ENCODE measurements around the gene NEURL3. TPM values are rescaled to one million over a fixed set of nuclear protein-coding genes. Genes with fewer than 3 reads are reported as not detected.
A peak's percentile ranks its signal among the peaks of the same experiment; 100 is the strongest.

Gene NEURL3
- total RNA-seq, 1 donor from 2014 or later: 0.13 TPM

DNA sequence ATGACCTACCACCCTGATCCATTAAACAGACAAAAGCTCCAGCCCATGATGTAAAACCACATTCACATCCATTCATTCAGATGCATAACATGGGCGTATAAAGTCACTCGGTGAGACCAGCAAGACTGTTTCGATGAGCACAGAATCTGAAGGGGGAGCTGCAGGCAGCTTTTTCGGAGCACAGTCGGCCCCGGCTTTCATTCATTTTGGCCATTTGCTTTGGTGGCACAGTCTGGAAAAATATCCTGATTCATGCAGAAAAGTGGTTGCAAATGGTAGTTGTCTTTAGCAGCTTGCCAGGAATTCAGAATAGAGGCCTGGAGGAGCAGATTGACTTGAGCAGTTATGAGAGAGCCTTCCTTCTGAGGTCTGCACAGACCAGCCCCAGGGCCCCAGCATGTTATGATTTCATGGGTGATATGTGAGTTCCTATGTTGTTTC, 42.6 kb upstream of the NEURL3 start:
- peaks cover 6% of the 10 kb centered on the region for H3K9me3 Mint-ChIP-seq
- H3K27ac Mint-ChIP-seq: no peak overlapping the region
- DNase-seq (ENCODE audit: low spot score in 2 of 2, unreplicated experiment in 2 of 2): peak in 1 of 2 experiments; percentile 3
- TF ChIP-seq, protein P1, sequence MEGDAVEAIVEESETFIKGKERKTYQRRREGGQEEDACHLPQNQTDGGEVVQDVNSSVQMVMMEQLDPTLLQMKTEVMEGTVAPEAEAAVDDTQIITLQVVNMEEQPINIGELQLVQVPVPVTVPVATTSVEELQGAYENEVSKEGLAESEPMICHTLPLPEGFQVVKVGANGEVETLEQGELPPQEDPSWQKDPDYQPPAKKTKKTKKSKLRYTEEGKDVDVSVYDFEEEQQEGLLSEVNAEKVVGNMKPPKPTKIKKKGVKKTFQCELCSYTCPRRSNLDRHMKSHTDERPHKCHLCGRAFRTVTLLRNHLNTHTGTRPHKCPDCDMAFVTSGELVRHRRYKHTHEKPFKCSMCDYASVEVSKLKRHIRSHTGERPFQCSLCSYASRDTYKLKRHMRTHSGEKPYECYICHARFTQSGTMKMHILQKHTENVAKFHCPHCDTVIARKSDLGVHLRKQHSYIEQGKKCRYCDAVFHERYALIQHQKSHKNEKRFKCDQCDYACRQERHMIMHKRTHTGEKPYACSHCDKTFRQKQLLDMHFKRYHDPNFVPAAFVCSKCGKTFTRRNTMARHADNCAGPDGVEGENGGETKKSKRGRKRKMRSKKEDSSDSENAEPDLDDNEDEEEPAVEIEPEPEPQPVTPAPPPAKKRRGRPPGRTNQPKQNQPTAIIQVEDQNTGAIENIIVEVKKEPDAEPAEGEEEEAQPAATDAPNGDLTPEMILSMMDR (IDR thresholded peaks at IDR 0.05; ENCODE audit: unreplicated experiment): no peak
- H3K4me1 Mint-ChIP-seq: peaks cover 7% of the 10 kb centered on the region
- no peaks in the 10 kb centered on the region for H3K27me3 Mint-ChIP-seq (ENCODE audit: low read depth)
- peaks cover 2% of the 10 kb centered on the region for H3K36me3 Mint-ChIP-seq
- H3K4me3 Mint-ChIP-seq: no peak overlapping the region

DNA sequence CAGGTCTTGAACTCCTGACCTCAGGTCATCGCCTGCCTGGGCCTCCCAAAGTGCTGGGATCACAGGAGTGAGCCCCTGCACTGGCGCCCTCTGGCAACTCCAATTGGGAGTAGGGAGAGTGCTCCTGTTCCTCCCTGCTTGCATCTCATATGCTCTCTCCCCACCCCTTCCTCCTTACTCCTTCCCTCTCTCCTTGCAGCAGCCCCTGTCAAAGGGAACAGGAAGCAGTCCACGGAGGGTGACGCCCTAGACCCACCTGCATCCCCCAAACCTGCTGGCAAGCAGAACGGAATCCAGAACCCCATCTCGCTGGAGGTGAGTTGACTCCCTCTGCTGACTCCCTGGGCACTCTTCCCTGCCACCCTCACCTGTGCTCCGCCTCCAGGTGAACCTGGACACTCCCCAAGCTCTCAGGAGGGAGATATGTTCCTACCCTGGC, 42.1 kb upstream of the NEURL3 start:
- Mint-ChIP-seq H3K4me1 (peaks cover 7% of the 10 kb centered on the region), H3K27ac (no peak overlapping the region), H3K4me3 (no peak overlapping the region), H3K9me3 (peaks cover 6% of the 10 kb centered on the region), H3K36me3 (peaks cover 2% of the 10 kb centered on the region), H3K27me3 (ENCODE audit: low read depth) (no peaks in the 10 kb centered on the region)
- TF ChIP-seq, protein P1 (IDR thresholded peaks at IDR 0.05; ENCODE audit: unreplicated experiment): no peak
- DNase-seq (ENCODE audit: low spot score in 2 of 2, unreplicated experiment in 2 of 2): no peak

DNA sequence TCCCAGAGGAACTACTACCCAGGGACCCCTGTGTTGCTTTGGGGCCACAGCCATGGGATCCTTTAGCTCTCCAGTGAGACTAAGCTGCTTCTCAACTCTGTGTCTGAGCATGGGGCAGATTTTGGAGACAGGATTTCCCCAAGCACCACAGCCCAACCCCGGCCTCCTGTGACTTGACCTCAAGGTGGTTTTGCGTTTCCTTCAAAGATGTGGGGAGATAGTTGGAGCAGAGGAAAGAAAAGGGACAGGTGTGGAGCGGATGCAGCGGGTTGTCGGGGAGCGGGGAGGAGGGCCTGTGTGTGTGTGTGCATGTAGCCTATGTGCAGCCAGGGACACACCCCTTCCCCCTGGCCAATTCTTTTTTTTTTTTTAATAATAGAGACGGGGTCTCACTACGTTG, 41.6 kb upstream of the NEURL3 start:
- H3K4me3 Mint-ChIP-seq: no peak overlapping the region
- peaks cover 7% of the 10 kb centered on the region for H3K4me1 Mint-ChIP-seq
- no peaks in the 10 kb centered on the region for H3K27me3 Mint-ChIP-seq (ENCODE audit: low read depth)
- H3K36me3 Mint-ChIP-seq: peaks cover 2% of the 10 kb centered on the region
- no peak for DNase-seq (ENCODE audit: low spot score in 2 of 2, unreplicated experiment in 2 of 2)
- no peak overlapping the region for H3K27ac Mint-ChIP-seq
- TF ChIP-seq, protein P1 (IDR thresholded peaks at IDR 0.05; ENCODE audit: unreplicated experiment): no peak
- peaks cover 6% of the 10 kb centered on the region for H3K9me3 Mint-ChIP-seq

DNA sequence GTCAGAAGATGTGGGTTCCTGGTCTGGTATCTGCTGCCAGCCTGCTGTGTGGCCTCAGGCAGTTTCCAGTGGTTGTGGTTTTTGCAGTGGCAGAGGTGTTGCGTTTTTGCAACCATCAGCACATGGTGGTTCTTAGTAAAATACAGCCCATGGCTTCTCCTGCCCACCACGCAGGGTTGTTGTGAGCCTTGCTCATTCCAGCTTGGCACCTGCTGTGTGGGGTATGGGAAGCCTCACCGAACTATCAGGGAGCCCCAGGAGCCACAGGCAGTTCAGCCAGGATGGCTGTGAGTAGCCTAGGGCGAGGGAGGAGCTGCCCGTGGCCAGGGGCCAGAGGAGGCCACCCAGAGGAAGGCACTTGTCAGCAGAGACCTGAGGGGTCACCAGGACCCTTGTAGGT, 41.2 kb upstream of the NEURL3 start:
- Mint-ChIP-seq H3K4me1 (peaks cover 7% of the 10 kb centered on the region), H3K27ac (no peak overlapping the region), H3K4me3 (no peak overlapping the region), H3K36me3 (peaks cover 2% of the 10 kb centered on the region), H3K9me3 (peaks cover 6% of the 10 kb centered on the region), H3K27me3 (ENCODE audit: low read depth) (peaks cover 1% of the 10 kb centered on the region)
- DNase-seq (ENCODE audit: low spot score in 2 of 2, unreplicated experiment in 2 of 2): no peak
- TF ChIP-seq, protein P1 (IDR thresholded peaks at IDR 0.05; ENCODE audit: unreplicated experiment): no peak

DNA sequence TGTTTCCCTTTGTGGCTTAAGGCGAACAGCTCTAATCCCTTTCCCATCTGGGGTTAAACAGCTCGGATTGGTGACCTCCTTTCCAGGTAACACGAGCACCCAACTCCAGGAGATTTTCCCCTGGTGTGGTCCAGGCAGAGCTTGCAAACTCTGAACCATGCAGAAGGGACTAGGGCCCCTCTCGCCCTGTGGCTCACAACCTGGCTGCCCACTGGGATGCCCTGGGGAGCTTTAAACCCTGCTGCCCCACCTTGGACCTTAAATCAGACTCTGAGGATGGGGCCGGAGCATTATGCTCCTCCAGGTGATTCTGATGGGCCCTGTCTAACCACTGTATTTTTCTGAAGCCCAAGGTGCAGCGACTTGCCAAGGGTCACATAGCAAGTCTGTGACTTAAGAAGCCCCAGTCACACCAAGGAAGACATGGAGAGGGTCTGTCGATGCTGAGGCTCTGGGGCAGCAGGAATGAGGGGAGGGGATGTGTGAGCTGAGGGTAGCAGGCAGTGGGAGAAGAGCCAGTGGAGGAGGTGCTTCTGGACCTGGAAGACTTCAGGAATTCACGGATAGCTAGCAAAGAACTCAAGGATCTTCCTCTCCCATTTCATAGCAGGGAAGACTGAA, 37.3 kb upstream of the NEURL3 start:
- Mint-ChIP-seq H3K27me3 (ENCODE audit: low read depth) (peaks cover 30% of the 10 kb centered on the region), H3K4me3 (no peak overlapping the region), H3K36me3 (peaks cover 2% of the 10 kb centered on the region), H3K4me1 (peaks cover 6% of the 10 kb centered on the region), H3K9me3 (peaks cover 6% of the 10 kb centered on the region), H3K27ac (no peak overlapping the region)
- no peak for DNase-seq (ENCODE audit: low spot score in 2 of 2, unreplicated experiment in 2 of 2)
- TF ChIP-seq, protein P1 (IDR thresholded peaks at IDR 0.05; ENCODE audit: unreplicated experiment): no peak

All from mesothelial cell of epicardium (in vitro differentiated cells).